GM21528 (cell line): ENCODE data around the gene GLI2.

Experiments used
- ATAC-seq: cut with Tn5 transposase; IDR thresholded peaks from one replicate; pipeline ENCODE4 v1.9.1; 2021; ENCODE audit warnings: mild to moderate bottlenecking, moderate library complexity; ENCODE audit not compliant: unreplicated experiment, low FRiP score

Gene GLI2

DNA sequence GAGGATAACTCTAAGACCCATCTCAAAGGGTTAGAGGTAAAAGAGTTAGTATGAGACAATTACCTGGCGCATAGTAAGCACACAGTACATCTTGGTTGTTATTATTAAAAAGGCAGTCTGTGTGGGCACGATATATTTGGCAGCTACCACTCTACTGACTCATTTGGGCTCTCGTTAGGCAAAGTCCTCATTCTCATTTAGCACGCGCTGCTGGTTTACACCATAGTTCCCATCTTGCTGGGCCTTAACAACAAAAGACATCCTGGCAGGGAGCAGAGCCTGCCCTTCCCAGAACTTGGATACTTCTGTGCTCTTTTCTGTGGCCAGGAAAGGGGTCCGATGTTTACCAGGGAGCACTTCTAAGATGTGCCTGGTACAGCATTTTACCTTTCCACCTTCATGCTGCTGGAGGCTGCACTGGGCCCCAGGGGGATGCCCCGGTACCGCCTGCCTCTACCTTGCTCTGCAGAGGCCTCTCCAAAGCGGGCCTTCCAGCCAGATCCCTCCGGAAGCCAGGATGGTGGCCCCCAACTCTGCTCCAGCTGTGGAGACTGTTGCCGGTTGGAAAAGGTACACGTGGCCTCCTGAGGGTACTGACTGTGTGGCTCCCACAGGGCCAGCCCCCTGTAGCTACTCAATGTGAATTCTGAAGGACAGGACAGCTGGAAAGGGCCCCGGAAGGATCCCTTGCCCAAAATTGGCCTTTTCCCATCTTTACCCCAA lies 15.0 kb downstream of the GLI2 start:
- no peak for ATAC-seq

DNA sequence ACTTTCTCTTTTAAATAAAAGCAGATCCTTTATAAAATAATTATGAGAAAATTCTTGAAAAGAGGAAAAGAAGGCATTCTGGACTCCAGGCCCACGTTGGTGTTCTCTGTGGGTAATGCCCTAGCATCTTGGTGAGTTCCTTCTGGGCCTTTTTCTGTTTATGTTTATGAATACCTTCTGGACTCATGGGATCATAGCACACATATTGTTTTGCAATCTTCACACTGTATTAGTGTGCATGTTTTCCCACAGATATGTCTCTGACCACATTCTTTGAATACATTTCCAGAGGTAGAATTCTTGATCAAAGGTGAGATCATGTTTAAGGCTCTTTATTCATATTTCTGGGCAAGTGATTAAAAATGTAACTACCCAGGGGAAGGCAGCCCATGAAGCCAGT lies 15.9 kb downstream of the GLI2 start:
- no peak for ATAC-seq

DNA sequence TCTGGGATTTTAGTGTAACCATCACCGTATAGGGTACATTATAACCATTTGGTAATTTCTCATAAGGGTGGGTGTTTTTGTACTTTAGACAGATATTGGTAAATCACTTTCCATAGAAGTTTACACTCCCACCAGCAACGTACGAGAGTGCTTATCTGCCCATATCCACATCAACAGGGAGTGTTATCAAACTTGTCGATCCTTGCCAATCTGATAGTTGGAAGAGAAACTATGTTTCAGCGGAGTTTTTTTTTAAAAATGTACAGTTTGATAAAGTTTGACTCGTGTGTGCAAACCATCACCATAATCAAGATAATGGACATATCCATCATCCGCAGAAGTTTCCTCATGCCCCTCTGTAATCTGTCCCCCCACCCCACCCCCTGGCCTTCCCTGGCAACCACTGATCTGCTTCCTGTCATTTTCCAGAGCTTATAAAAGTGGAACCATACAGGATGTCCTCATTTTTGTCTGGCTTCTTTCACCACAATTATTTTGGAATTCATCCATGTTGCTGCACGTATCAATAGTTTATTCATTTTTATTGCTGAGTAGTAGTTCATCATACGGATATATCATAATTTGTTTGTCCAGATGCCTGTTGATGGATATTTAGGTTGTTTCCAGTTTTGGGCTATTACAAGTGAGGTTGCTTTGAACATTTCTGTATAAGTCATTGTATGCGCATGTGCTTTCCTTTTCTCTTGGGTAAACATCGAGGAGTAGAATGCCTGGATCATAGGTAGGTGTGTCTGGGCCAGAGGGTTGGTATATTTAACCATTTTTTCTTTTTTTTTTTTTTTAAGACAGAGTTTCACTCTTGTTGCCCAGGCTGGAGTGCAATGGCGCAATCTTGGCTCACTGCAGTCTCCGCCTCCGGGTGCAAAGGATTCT lies 18.6 kb downstream of the GLI2 start:
- ATAC-seq = no peak

DNA sequence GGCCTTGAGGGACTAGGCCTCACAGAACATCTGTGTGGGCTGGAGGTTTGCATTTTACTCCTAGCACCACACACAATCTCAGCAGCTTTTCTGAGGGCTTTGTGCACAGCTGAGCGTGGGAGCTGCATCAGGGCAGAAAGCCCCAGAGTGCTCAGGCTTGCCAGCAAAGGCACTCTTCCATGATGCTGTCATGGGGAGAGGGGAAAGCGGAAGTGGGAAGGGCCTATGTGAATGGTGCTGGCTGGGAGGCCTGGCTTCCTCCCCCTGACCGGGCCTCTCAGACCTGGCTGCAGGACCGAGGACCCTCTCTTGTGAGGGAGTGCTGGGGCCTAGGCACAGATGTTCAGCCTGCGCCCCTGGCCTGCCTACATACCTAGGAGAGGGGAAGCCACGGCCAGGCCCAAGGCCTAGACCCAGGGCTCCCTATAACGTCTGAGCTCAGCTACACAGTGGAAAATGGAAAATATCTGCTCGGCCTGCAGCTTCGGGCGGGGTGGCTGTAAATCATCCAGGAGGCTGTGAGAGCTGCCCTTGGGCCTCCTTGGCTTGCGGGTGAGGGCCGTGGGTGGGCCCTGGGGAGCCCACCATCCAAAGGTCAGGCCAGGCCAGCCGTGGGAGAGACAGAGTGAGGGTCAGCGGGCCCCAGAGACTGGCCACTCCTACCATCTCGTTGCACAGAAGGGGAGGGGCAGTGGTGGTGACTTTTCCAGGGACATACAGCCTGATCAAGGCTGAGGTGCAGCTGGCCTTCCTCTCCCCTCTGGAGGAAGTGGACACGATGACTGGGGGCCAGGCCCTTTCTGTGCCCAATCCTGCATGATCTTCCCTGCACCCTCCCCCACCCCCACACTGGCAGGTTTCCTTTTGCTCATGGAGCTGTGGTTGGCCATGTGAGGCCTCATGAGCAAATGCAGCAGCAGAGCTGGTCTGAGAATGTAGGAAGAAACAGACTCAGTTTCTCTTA lies 22.8 kb downstream of the GLI2 start:
- ATAC-seq = no peak

GRCh38 chr2:120759543-120760331 lies 24.1 kb downstream of the GLI2 start:
- no peak for ATAC-seq

DNA sequence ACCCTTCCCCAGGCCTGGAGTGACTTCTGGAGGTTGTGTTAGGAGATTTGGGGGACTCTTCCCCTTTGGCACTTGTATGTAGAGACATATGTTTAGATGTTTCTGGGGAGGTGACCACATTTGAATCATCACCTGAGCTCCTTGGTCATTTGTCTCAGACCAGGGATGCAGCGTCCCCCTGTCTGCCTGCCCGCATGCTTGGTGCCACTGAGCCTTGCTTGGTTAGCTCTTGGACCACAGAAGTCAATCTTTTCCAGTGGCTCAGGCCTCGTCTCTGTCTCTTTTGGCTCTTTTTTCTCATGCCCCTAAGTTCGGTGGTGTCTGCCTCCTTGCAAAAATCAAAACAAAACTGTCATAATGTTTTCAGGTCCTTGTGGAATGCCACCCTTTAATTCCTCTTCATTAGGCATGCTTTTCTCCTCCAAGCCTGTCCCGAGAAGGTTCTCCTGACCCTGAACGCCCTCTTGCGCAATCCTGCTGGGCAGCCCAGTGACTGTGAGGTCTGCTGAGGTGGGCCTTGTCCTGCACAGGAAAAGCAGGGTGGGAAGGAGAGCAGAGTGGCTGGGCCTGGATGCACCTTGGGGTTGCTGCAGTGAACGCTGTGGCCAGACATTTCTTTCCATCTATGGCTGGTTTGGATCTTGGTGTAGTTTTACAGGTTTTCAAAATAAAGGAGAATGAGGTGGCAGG lies 24.9 kb downstream of the GLI2 start:
- ATAC-seq = no peak

DNA sequence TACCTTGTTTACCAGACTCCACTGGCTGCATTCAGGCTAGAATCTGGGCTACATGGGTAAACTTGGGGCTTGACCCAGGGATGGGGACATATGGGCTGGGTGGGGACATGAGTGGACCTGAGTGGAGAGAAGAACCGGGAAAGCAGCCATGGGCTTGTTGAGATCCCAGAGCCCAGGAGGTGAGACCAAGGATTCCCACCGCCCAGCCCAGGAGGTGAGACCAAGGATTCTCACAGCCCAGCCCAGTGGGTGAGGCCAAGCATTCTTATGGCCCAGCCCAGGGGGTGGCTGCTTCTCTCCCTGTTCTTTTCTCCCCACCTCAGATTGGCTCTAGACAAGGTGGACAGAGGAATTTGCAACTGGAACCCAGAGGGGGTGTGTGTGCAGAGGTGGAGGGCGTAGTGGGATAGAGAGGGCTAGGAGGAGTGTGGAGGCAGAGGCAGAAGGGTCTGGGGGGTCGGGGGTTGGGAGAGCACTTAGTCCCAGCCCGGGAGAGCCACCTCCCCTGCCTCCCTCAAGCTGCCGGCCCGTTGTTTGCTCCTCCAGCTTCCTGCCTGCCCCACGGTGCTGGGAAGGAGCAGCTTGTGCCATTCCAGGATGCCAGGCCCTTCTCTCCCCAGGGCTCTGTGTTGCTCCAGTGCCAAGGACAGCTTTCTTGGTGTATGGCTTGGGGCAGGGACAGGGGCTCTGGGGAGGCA lies 25.6 kb downstream of the GLI2 start:
- ATAC-seq = no peak

- no peak for ATAC-seq
Observed at GRCh38 chr2:120761911-120762310, 26.2 kb downstream of the GLI2 start.

DNA sequence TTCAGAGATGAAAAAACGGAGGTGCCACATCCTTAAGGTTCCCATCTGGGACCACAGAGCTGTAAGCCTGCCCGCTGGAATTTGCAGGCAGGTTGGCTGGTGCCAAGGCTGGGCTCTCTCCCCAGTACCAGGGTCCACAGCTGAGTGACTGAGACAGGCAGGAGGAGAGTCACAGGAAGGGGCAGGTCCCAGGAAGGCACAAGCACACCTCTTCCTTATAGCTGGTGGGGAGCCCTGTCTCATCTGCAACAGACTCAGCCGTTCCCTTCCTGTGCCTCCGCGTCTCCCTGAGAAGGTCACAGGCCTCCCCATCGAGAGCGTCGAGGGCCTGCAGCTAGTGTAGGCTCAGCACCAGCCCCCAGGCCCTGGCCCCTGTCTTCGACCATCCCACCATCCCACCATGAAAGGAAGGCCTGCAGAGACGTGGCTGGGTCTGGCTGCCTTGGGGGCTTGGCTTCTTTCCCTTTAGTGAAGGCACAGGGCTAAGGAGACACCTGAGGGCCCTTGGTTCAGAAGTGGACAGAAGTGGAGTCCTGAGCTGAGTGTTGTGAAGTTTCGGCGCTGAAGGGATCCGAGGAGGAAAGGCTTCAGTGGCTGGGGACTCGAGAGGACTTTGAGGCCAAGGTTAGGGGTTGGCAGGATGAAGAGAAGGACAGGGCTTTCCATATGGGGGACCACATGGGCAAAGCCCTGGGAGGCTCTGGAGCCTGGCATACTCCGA lies 26.8 kb downstream of the GLI2 start:
- ATAC-seq = no peak

DNA sequence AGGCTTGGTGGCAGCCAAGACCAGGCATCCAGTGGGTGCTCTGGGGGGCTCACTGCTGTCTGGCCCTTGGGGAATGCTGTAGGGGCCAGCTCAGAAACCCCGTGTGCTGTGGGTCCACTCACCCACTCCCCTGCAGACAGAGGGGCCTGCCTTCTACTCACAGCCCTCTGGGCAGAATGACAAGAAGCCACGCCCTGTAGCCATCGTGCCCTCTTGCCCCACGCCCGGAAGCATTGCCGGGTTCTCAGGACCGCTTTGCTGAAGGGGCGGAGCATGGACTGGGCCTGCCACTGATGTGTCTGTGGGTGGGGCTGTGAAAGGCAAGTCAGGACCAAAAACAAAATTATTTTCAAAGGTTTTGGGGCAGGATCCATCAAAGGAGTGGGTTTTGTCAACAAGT lies 27.8 kb downstream of the GLI2 start:
- ATAC-seq = no peak

- ATAC-seq = no peak
Observed at GRCh38 chr2:120763931-120764330, 28.3 kb downstream of the GLI2 start.

GRCh38 chr2:120764492-120764891 lies 28.8 kb downstream of the GLI2 start:
- no peak for ATAC-seq

DNA sequence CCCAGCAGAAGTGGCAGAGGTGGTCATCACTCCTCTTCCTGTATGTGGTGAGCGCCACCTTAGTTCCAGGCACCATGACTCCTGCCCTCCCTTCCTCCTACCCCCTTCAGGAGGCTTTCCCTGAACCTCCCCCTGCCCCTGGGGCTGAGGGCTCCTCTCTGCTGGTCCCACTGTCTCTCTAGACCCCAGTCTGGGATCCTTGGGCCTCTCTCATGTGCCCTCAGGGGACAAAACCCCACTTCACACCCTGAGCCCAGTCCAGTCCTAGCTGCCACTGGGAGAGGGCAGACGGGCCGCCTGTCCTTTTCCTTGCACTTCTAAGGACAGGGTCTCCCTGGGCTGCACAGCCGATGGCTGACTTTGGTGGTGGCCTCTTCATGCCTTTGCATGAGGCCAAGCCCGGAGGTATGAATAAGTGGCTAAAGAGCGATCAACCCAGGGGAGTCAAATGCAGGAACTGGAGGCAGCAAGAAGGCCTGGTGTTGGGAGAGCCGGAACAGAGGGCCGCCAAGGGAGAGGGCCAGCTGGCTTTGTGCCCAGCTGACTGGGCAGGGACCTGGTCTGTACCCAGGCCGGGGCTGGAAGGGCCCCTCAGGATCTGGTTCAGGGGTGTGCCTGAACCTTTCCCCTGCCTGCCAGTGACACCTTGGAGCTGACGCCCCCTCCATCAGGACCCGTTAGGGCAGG lies 29.5 kb downstream of the GLI2 start:
- ATAC-seq = no peak

DNA sequence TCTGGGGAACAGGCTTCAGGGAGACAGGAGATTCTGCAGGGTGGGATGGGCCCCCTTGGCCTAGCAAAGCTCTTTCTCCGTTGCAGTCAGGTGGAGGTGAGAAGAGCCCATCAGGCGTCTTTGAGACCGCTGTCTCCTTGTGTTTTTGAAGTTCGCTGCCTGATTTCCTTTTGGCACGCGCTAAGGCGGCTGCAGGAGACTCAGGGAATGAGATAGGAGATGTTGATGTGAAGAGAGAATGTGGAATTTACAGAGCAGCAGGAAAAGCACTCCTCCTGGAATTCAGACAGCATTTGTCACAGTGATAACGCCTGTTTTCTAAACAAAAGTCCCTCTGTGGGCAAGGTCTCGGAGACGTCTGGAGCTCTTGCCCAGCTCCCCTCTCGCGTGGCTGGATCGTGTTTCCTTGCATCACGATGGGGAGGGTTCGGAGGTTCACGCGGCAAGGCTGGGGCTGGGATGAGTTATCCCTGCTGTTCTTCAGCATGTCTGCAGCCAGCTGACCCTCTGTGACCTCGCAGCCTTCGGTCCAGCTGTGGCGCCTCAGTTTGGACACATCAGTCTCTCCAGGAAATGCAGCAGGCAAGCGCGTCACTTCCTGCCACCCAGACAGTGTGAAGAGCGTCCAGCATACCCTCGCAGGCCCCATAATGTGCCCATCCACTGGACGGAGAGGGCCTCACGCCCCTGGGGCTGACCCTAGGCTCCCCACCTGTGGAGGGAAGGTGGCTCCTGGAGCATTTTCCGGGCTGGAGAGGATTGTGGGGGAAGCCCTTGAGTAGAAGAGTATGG lies 30.2 kb downstream of the GLI2 start:
- no peak for ATAC-seq

DNA sequence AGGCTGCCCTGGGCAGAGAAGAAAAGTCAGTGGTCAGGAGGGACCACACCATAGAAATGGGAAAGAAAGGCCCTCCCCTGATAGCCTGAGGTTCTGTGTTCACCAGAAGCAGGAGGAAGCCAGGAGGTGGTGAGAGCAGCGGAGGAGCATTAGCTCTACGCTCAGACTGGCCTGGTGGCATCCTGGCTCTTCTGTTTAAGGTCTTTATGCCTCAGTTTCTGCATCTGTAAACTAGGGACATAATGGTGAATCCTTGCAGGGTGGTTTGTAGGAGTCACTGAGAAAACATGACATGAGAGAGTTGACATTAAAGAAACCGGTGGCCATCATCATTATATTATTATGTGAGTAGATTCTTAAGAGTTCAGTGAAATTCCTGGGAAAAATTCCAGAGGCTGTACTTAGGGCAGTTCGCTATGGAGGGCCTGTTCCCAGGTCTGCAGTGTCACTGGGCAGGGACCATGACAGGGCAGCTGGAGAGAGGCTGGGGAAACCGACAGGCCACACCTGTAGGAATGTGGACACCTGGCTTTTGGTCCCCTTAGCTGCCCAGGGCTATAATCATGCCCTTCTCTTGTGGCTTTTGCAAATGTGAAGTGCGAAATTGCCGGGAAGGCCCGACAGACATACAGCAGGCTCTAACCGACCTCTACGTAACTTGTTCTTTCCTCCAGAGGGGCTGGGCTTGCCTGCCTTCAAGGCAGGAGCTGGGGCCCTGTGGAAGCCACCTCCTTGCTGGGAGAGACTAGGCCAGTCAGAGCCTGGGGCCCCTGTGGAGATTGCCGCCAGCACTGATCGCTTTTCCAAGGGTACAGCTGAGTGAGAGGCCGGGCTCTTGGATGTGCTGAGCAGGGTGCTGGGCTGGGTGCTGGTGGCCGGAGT lies 31.0 kb downstream of the GLI2 start:
- no peak for ATAC-seq

GRCh38 chr2:120767486-120768005 lies 31.9 kb downstream of the GLI2 start:
- ATAC-seq = no peak
